AG09319 (cell line): ENCODE results near the gene TACSTD2.
"Not testable (repeated sequence)": the region's sequence is repeated elsewhere in the genome, so short reads cannot be mapped to it uniquely, and the experiment has no call there.

Source experiments
- DNase-seq: peaks from one replicate; pipeline ENCODE4 v3.0.0-alpha.2; 2010; ENCODE audit warnings: low read depth; ENCODE audit errors: extremely low read depth
- TF ChIP-seq, protein P1 (sequence below): IDR thresholded peaks from 2 replicates; pipeline ENCODE4 v1.5.1; 2011; ENCODE audit warnings: low read depth, mild to moderate bottlenecking, inconsistent platforms, low read length, moderate library complexity

The TACSTD2 gene

DNA sequence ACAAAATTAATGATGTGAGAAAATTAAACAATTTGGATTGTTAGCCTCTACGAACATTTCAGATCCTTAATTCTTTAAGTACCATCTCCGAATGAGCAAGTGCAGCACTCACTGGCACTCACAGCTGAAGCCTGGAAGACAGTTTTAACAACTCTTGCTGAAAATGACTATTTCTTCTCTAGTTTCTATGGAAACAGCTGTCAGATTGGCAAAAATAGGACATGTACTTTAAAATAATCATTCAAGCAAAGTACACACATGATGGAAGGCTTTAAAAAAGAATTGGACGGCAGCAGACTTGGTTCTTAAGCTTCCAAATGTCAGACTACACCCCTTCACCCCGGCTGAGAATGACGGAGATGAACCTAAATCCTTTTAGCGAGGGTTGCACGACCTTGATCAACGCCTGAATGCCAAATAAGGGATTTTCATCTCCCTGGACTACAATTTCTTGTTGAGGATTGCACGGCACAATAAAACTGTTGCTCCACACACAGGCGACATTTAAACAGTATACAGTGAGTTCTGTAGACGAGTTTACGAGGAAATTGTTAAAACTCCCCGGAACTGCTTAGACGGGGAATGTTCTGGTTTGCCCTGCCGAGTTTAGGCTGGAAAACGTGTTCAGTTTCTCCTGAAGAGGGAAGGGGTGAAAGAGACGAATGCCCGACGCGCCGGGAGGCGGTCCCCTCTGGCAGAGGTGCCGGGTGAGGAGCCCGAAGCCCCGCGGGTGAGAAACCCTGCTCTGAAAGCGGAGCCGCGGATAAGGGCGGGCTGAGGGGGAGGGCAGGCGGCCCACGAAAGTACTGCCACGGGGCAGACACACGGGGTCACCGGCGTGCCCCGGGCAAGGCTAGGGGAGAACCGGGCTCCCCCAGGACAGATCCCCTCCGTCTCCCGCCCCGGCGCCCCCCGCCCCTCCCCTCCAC, 31.2 kb downstream of the TACSTD2 start:
- TF ChIP-seq, protein P1, sequence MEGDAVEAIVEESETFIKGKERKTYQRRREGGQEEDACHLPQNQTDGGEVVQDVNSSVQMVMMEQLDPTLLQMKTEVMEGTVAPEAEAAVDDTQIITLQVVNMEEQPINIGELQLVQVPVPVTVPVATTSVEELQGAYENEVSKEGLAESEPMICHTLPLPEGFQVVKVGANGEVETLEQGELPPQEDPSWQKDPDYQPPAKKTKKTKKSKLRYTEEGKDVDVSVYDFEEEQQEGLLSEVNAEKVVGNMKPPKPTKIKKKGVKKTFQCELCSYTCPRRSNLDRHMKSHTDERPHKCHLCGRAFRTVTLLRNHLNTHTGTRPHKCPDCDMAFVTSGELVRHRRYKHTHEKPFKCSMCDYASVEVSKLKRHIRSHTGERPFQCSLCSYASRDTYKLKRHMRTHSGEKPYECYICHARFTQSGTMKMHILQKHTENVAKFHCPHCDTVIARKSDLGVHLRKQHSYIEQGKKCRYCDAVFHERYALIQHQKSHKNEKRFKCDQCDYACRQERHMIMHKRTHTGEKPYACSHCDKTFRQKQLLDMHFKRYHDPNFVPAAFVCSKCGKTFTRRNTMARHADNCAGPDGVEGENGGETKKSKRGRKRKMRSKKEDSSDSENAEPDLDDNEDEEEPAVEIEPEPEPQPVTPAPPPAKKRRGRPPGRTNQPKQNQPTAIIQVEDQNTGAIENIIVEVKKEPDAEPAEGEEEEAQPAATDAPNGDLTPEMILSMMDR: no peak
- DNase-seq: peak; percentile 27

DNA sequence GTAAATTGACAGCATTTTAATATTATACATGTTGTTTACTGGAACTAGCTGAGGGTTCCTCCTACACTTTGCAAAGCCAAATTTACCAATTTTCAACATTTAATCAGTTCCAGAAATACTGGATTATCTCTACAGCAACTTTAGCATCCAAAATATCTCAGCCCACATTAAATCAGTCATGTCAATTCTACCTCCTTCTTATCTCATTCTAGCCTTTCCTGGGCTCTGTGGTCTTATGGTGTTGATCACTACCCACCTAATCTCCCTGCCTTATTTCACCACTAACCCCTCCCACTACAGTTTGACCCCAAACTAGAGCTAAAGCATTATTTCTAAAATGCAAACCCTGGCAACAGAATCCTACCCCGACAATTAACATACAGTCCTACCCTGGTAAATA, 33.8 kb downstream of the TACSTD2 start:
- no peak for DNase-seq
- TF ChIP-seq, protein P1: no peak

DNA sequence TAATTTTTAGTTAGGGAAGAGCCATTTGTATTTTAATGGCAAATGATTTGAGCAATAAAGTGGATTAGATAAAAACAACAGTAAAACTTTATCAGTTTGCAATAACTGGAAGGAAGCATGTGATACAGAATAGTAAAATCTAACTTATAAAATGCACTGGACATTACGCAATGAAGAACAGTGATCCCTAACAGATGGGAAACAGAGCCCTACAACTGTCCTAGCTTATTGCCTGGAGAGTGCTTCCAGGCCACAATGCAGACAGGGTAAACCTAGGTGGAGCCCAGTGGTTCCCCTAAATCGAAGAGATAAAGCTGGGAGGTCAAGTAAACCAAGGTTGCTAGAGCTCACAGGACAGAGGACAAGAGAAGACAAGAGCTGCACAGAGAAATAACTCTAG, 37.5 kb downstream of the TACSTD2 start:
- TF ChIP-seq, protein P1: no peak
- DNase-seq: no peak

DNA sequence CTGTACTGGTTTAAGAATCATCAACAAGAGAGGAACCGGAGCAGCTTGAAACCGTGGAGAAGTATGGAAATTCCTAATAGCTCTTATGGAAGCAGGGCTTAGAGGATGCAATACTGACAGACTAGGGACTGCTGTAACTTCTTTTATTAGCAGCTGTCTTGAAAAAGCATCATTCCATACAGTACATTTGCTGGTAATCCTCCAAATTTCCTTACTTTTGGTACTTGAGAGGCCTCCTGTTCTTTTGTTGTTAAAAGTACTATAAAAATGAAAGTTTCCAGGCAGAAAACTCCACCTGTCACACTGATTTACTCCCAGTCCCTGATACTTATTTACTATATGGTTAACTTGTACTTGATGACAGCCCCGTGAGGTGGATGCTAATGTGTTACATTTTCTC, 38.2 kb downstream of the TACSTD2 start:
- TF ChIP-seq, protein P1: no peak
- DNase-seq: no peak

DNA sequence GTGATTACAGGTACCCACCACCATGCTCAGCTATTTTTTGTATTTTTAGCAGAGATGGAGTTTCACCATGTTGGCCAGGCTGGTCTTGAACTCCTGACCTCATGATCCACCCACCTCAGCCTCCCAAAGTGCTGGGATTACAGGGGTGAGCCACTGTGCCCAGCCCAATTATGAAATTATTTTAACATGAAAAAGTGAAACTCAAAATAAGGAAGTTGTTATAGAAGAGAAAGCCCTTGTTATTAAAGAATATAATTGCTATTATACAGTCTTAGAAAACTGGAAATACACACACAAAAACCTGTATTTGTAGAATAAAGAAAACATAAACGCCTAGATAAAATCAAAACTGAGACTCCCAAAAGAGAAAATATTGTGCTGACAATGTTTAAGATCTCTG, 45.2 kb downstream of the TACSTD2 start:
- DNase-seq: not testable (repeated sequence)

DNA sequence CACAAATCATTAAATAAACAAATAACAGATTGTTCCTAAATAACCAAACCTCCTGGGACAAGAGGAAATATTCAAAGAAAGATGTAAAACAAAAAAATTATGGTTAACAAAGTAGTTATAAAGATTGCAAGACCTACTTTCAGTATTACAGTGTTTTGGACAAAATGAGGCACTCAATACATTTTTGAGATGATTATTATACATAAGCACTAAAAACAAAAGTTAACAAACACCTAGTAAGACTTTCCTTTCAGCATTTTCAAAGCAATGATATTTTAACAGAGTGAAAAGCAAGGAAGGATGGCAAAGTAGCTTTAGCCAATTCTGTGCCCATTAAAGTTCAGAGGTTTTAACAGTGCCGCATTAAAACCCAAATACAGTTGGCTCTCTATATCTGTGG, 47.8 kb downstream of the TACSTD2 start:
- no peak for DNase-seq
- TF ChIP-seq, protein P1: no peak

DNA sequence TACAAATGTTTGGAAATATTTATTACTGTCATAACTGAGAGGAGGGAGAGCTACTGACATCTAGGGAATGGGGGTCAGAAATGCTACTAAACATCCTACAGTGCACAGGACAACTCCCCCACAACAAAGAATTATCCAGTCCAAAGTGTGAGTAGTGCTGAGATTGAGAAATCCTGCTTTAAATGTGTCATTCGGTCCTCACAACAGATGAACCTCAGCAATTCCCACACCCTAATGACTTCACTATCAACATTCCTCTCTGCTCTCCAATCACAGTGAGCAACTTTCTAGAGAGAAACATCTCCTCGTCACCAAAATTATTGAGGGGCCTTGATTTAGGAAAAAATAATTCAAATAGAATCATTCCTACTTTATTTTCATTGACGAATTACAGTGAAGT, 48.5 kb downstream of the TACSTD2 start:
- DNase-seq: peak; percentile 12
- TF ChIP-seq, protein P1: no peak
